ENCODE data around the gene STK32B.

DNA sequence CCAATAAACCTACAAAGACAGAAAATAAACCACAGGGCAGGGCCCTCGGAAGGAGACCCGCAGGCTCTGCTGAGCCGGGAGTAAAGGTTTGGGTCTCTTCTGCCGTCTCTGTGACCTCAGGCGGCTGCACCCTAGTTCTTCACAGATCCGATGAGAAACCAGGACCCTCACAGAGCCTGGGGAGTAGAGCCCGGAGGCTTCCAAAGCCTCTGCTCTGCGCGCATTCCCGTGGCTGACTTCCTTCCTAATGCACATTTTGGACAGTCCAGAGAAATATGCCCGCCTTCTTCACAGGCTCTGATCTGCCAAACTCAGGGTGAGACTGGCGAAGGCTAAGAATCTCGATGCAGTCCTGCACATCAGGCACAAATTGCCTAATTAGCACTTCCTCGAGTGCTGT is 411.6 kb downstream of the STK32B start:
- TF ChIP-seq L3MBTL2 (conservative IDR thresholded peaks at IDR 0.05): no peak
- no peak for TF ChIP-seq SP1 (IDR thresholded peaks at IDR 0.05)
- TF ChIP-seq FOXA1 (IDR thresholded peaks at IDR 0.05): no peak
- no peak for TF ChIP-seq ELF4 (IDR thresholded peaks at IDR 0.05)
- TF ChIP-seq ARNT (IDR thresholded peaks at IDR 0.05): no peak
- TF ChIP-seq PKNOX1 (IDR thresholded peaks at IDR 0.05): no peak
- TF ChIP-seq FOXM1 (IDR thresholded peaks at IDR 0.05; ENCODE audit: borderline replicate concordance): no peak
- no peak for TF ChIP-seq HDGF (IDR thresholded peaks at IDR 0.05; ENCODE audit: borderline replicate concordance)
- TF ChIP-seq ZNF384 (IDR thresholded peaks at IDR 0.05): no peak
